Fibroblast of gingiva (primary cell): ENCODE data around the gene CHAT.

ENCODE experiments used
- DNase-seq: peaks from one replicate; pipeline ENCODE4 v3.0.0-alpha.2; 2011; ENCODE audit warnings: low read depth

CHAT gene

DNA sequence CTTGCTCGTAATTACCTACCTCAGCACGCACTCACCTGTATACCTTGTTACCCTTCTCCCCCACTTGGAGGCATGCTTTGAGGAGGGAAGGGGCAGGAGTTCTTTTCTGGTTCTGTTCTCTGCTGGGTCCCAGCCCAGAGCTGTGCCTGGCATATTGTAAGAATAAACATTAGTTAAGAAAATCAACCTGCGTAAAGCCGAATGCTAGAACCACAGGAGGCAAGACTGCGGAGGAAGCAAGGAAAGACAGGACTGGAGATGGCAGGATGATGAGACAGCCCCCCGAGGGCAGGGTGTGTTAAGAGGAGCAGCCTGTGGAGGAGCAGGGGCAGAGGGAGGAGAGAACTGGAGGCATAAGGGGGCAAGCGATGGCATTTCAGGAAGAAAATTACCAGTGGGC is 75.1 kb downstream of the CHAT start:
- DNase-seq = no peak

DNA sequence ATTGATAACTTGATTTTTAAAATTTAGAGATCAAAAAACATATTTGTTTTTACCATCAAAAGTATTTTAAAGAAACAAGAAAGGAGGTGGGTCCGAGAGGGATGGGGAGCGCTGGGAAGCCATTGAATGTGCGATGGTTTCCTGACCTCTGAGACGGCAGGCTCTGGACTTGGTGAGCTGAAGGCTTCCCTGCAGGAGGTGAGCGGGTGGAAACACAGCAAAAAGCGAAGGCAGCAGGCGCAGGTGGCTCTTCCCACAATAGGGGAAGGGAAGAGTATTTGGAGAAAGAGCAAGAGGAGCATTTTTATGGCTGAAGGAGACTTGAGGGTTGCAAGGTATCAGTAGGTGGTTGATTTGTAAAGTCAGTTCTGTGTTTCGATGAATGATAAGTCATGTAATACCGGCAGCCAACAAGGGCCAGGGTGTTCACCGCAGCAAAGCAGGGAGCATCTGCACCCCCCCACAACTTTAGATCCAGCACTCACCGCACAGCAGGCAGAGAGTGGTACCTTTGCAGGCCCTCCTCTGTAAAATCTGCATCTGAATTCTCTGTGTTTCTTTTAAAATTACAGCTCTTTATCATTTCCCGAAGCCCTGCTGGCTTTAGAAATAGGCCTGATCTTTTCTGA is 76.2 kb downstream of the CHAT start:
- DNase-seq = no peak

DNA sequence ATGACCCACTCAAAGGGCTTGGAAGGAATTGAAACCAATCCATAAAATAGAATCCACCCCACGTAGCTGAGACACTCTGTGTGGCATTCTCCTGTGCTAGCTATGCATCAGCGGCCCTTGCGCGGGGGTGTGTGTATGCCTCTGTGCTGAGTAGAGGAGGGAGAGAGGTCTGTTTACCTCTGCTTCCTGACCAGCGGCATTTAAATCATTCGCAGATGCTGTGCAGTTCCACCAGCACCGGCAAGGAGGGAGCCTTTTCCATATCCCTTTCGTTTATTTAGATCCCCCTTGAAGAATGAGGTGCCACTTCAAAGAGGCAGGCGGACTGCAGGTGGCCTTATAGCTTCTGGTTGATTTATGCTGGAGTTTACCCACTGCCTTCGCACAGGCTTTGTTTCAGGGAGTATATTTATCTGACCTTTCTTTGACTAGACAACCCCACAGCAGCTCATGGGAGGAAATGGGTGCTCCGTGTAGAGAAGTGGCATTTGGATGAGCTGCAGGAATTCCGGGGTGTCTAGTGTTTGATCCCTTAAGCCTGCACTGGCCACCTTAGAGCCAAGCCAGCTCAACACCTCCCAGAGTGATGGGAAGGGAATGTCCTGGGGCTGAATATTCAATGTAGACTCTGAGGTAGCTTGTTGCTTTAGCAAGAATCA is 77.0 kb downstream of the CHAT start:
- no peak for DNase-seq

DNA sequence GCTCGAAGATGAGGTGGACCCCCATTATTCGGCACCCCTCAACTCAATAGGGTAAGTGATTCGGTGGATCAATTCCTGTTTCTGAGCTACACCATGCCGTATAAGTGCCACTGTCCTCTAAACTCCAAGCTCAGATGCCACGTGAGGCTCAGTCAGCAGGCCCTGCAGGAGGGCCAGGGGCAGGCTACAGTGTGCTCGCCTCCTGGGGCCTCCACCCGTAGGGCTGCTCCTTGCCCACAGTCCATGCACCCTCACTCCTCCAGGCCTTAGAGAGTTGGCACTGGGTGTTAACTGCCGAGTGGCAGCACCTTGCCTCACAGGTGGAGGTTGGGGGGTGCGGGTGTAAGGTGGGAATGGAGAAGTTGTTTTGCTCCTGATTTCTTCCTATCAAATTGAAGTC is 77.8 kb downstream of the CHAT start:
- DNase-seq = no peak

DNA sequence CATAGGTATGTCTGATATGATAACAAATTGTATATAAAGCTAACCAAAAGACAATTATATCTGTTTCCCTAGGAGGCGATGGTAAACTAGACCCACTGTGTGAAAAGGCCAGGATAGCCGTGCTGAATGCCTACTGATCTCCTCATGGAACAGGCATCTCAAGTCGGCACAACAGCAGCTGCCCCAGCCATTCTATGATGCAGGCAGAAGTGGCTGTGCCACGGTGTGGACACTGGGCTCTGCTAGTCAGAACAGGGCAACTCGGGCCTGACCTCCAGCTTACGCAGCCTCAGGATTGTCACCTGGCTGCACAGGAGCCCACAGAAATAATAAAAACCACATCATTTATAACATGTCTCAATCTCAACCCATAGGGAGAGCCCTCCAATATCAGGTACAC is 80.6 kb downstream of the CHAT start:
- no peak for DNase-seq

DNA sequence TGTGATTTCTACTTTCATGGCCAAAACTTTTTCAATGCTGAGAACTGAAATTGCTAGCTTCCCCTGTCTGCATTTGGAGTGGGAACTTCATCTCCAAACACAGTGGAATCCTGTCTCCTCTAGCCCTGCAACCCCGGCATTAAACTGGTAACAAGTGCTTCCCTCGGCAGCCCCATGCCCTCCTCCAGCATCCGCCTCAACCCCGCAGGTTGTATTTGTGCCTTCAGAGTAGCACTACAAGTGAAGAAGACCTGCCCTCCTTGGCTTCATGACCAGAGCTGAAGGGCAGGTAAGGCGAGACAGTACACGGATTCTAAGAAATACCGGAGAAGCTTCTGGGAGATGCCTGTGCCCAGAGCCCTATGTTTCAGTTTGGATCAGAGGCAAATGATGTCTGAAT is 82.5 kb downstream of the CHAT start:
- no peak for DNase-seq

DNA sequence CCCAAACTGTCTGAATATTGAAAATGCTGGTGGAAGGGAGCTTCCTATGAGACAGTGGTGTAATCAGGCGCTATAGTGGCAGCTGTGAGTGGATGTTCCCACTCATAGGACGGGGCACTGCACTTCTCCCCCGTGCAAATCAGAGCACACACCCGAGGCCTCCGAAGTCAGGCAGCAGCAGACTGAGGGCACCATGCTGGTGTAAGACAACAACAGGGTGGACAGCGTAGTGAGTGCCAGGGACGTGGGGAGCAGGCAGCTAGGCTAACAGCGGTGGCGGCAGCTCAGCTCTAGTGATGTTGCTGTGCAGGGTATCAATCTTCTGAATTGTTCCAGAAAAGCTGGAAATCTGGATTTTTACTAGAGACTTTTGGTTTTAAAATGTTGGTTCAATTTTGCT is 84.8 kb downstream of the CHAT start:
- no peak for DNase-seq

DNA sequence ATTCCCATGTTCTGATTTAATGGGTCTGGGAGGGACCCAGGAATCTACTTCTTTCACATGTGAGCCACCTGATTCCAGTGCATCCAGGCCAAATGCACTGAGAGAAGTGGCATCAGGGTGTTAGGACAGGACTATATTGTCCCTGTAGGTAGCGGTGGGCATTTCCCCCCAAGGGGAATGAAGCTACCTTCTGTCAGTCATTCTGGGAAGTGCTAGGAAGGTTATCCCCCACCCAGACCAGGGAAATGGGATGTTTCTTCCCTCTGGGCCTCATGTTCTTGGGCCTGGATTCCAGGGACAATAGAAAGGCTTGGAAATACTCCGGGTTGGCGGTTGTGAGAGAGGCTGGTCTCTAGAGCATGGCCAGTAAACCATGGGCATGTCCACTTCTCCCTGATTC is 86.4 kb downstream of the CHAT start:
- DNase-seq = no peak

DNA sequence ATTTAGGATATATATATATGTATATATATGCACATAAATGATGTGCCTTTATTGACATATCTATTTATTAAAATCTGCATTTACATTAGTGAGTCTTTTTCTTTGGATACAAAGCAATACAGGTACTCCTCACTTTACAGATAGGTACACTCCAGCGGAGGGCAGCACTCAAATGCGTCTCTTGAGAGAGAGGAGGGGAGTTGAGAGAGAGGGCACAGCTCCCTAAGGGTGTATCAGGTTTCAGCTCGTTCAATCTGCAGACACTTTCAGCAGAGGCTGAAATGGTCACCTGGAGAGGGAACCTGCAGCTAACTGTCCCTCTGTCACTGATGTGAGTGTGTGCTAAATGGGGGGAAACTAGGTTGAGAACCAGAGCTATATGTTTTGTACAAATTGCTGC is 87.2 kb downstream of the CHAT start:
- DNase-seq = no peak

DNA sequence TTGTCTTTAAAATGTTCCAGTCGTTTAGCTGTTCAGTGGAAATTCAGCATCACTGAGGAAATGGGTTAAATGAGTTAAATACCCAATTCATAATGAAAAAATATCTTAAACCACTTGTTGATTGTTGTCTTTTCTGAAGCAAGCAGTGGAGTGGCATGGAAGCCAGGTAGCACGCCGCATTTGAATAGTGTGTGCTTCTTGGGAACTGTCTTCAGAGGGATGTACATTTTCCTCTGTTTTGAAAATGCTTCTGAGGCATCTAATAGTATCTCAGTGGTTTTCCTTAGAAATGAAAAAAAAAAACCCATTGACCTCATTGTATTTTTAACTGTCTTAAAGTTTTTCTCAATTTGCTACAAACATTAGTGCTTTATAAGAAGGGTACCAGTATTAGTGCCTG is 93.7 kb downstream of the CHAT start:
- DNase-seq = no peak

DNA sequence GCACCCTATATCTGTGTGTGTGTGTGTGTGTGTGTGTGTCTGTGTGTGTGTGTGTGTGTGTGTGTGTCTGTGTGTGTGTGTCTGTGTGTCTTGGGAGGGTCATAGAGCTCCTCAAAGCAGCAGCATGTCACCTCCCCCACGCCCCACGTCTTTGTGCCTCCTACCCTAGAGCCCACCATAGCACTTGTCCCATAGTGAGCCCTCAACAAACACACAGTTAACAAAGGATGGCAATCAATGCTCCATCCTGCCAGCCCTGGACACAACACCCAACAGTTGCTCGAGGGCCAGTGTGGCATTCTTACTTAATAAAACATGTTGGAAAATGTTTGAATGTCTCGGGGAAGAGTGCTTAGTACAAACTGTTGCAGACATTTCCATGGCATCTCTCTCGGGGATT is 96.1 kb downstream of the CHAT start:
- no peak for DNase-seq

DNA sequence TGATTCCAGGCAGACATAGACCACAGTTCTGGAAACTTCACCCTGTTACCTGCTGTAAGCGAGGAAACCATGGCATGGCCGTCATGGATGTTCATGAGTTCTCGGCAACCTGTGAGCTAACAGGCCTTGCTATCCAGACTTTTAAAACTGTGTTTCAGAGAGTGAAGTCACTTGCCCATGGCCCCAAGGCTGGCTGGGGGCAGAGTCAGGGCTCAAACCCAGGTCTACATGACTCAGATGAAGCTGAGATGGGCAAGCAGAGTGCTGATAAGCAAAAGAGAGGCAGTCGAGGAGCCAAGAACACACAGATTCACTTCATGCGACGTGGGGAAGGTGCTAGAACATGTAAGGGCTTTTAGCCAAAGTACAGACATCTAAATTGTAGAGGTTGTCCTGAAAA is 97.1 kb downstream of the CHAT start:
- no peak for DNase-seq

DNA sequence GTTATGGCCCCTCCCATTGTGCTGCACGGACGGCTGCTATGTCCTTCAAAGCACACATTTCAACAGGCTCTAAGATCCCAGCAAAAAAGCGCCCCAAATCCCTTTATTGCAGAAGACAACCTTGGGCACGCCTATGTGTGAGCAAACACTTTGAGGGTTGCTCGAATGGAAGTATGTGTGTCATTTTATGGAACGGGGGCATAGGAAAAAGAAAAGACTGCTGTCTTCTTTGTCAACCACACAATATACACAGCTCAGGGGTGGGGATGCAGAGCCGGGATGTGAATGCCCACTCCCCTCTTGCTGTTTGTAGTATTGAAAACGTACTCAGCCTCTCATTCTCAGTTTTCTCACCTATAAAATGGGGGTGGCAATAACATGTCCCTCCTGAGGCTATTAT is 97.6 kb downstream of the CHAT start:
- no peak for DNase-seq

DNA sequence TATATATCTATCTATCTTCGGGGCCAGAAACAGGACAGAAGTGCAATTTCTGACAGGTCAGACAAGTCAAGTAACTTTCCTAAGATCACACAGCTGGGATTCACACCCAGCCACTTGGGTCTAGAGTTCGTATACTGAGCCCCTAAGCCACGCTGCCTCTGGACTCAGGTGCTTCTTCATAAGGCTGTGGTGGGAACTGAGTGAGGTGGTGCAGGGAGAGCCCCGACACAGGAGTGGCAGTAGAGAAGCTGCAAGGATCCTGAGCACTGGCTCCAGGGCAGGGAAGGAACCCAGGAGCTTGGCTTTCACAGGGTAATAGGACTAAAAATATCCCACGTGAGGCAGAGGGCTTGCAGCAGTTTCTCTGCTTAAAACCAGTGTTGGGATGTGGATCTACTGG is 99.4 kb downstream of the CHAT start:
- no peak for DNase-seq
